HEK293T (cell line): Measurements from ENCODE around the gene IL10RB.

ENCODE experiments used
- CTCF ChIA-PET: fragments of 350-600 bp; formaldehyde crosslinking; extraction: SDS; loops from one replicate; lab custom pipeline; 2021; ENCODE audit warnings: antibody characterized with exemption, inconsistent platforms; lab: Yijun Ruan, JAX
- POLR2A ChIA-PET: fragments of 350-600 bp; formaldehyde crosslinking; extraction: SDS; loops from one replicate; lab custom pipeline; 2020; ENCODE audit warnings: antibody characterized with exemption, inconsistent platforms; lab: Yijun Ruan, JAX
- DNase-seq: peaks from one replicate; pipeline ENCODE4 v3.0.0; 2012; ENCODE audit warnings: mixed read lengths; ENCODE audit errors: extremely low spot score
- ARNT ChIP-seq: fragments of 450-650 bp; IDR thresholded peaks from 2 replicates; pipeline ENCODE4 v1.6.1; 2017; ENCODE audit warnings: mild to moderate bottlenecking
- BHLHE40 ChIP-seq: fragments of 450-650 bp; IDR thresholded peaks from 2 replicates; pipeline ENCODE4 v1.6.1; 2016; ENCODE audit warnings: mild to moderate bottlenecking, moderate library complexity, borderline replicate concordance
- CTBP1 ChIP-seq: fragments of 450-650 bp; IDR thresholded peaks from 2 replicates; pipeline ENCODE4 v1.6.1; 2016; ENCODE audit warnings: borderline replicate concordance
- ELF4 ChIP-seq: fragments of 450-650 bp; IDR thresholded peaks from 2 replicates; pipeline ENCODE4 v1.6.1; 2017; ENCODE audit warnings: antibody characterized with exemption
- FOXA1 ChIP-seq: fragments of 450-650 bp; IDR thresholded peaks from 2 replicates; pipeline ENCODE4 v1.6.1; 2016; ENCODE audit warnings: mild to moderate bottlenecking
- FOXK2 ChIP-seq: fragments of 450-650 bp; IDR thresholded peaks from 2 replicates; pipeline ENCODE4 v1.6.1; 2016; ENCODE audit warnings: mild to moderate bottlenecking
- FOXM1 ChIP-seq: fragments of 450-650 bp; IDR thresholded peaks from 2 replicates; pipeline ENCODE4 v1.6.1; 2017; ENCODE audit warnings: mild to moderate bottlenecking, borderline replicate concordance
- HDGF ChIP-seq: fragments of 450-650 bp; IDR thresholded peaks from 2 replicates; pipeline ENCODE4 v1.6.1; 2017; ENCODE audit warnings: antibody characterized with exemption, borderline replicate concordance
- L3MBTL2 ChIP-seq: fragments of 450-650 bp; conservative IDR thresholded peaks from 2 replicates; pipeline ENCODE4 v1.6.1; 2016; ENCODE audit warnings: mild to moderate bottlenecking
- LEF1 ChIP-seq: fragments of 450-650 bp; IDR thresholded peaks from 2 replicates; pipeline ENCODE4 v1.6.1; 2017; ENCODE audit warnings: mild to moderate bottlenecking, borderline replicate concordance
- NFRKB ChIP-seq: fragments of 450-650 bp; IDR thresholded peaks from 2 replicates; pipeline ENCODE4 v1.6.1; 2016; ENCODE audit warnings: mild to moderate bottlenecking, moderate library complexity
- PKNOX1 ChIP-seq: fragments of 450-650 bp; IDR thresholded peaks from 2 replicates; pipeline ENCODE4 v1.6.1; 2016
- SP1 ChIP-seq: fragments of 450-650 bp; IDR thresholded peaks from 2 replicates; pipeline ENCODE4 v1.6.1; 2017
- SUZ12 ChIP-seq: fragments of 450-650 bp; IDR thresholded peaks from 2 replicates; pipeline ENCODE4 v1.6.1; 2016; ENCODE audit warnings: mild to moderate bottlenecking
- TARDBP ChIP-seq: fragments of 450-650 bp; IDR thresholded peaks from 2 replicates; pipeline ENCODE4 v1.6.1; 2016
- ZNF384 ChIP-seq: fragments of 450-650 bp; IDR thresholded peaks from 2 replicates; pipeline ENCODE4 v1.6.1; 2016

The IL10RB gene

GRCh38 chr21:33268737-33269441 is 2.7 kb downstream of the IL10RB start:
- ChIA-PET POLR2A (no interaction called here), CTCF (no interaction called here)
- no peak for TF ChIP-seq PKNOX1
- TF ChIP-seq ELF4 = no peak
- no peak for TF ChIP-seq HDGF
- TF ChIP-seq CTBP1 = no peak
- TF ChIP-seq FOXA1 = no peak
- no peak for TF ChIP-seq ZNF384
- no peak for TF ChIP-seq LEF1
- TF ChIP-seq FOXK2 = no peak
- no peak for TF ChIP-seq TARDBP
- TF ChIP-seq L3MBTL2 = no peak
- TF ChIP-seq BHLHE40 = no peak
- TF ChIP-seq ARNT = no peak
- TF ChIP-seq NFRKB = no peak
- no peak for DNase-seq

- no peak for DNase-seq
- TF ChIP-seq HDGF = no peak
- no peak for TF ChIP-seq LEF1
- TF ChIP-seq PKNOX1 = no peak
- no peak for TF ChIP-seq FOXA1
- no peak for TF ChIP-seq NFRKB
- no peak for TF ChIP-seq FOXK2
- no peak for TF ChIP-seq L3MBTL2
- no peak for TF ChIP-seq SP1
- TF ChIP-seq ZNF384 = no peak
- no peak for TF ChIP-seq BHLHE40
- POLR2A ChIA-PET = no interaction called here
- CTCF ChIA-PET = no interaction called here
Observed at GRCh38 chr21:33270986-33271385, 4.8 kb downstream of the IL10RB start.

- ChIA-PET POLR2A (interaction anchor here (0.9 kb wide), 1 partner anchor 52 kb away, joined by 3 read pairs; the partner anchor contains the start of gene IFNAR1), CTCF (interaction anchor here (0.7 kb wide), 1 partner anchor 45 kb away, joined by 3 read pairs; no protein-coding TSS in a partner anchor)
- DNase-seq = no peak
- TF ChIP-seq TARDBP = no peak
- TF ChIP-seq ZNF384 = no peak
Observed at GRCh38 chr21:33273044-33273443, 6.9 kb downstream of the IL10RB start.

GRCh38 chr21:33278721-33279120 is 12.6 kb downstream of the IL10RB start:
- DNase-seq = no peak
- TF ChIP-seq NFRKB (no peak), SP1 (no peak), ARNT (no peak), FOXA1 (no peak), LEF1 (no peak)
- ChIA-PET POLR2A (no interaction called here), CTCF (interaction anchor here (0.6 to 0.9 kb wide), 2 partner anchors 82 to 159 kb away, joined by 3 read pairs; no protein-coding TSS in a partner anchor)

- ChIA-PET CTCF (interaction anchor here (0.6 to 0.9 kb wide), 2 partner anchors 82 to 158 kb away, joined by 3 read pairs; no protein-coding TSS in a partner anchor), POLR2A (no interaction called here)
- TF ChIP-seq FOXM1 = no peak
- TF ChIP-seq PKNOX1 = peak; percentile 28
- DNase-seq = no peak
Observed at GRCh38 chr21:33279330-33279820, 13.2 kb downstream of the IL10RB start.

- DNase-seq = no peak
- CTCF ChIA-PET = no interaction called here
- TF ChIP-seq L3MBTL2 = no peak
- POLR2A ChIA-PET = no interaction called here
Observed at GRCh38 chr21:33281096-33281652, 15.0 kb downstream of the IL10RB start.

- POLR2A ChIA-PET = interaction anchor here (1.3 kb wide), 1 partner anchor 41 kb away, joined by 3 read pairs; the partner anchor contains the start of gene IFNAR1
- DNase-seq = no peak
- no peak for TF ChIP-seq LEF1
- TF ChIP-seq TARDBP = no peak
- no peak for TF ChIP-seq SUZ12
- TF ChIP-seq CTBP1 = no peak
- no peak for TF ChIP-seq NFRKB
- TF ChIP-seq SP1 = no peak
- CTCF ChIA-PET = no interaction called here
Observed at GRCh38 chr21:33283203-33283602, 17.0 kb downstream of the IL10RB start.
